ENCODE data around the gene NFU1. TPM values are rescaled to one million over a fixed set of nuclear protein-coding genes. Genes with fewer than 3 reads are reported as not detected.

The NFU1 gene
- polyA plus RNA-seq, 1 of the 3 experiments (the other 2 are of a cell fraction): 23.5 TPM

DNA sequence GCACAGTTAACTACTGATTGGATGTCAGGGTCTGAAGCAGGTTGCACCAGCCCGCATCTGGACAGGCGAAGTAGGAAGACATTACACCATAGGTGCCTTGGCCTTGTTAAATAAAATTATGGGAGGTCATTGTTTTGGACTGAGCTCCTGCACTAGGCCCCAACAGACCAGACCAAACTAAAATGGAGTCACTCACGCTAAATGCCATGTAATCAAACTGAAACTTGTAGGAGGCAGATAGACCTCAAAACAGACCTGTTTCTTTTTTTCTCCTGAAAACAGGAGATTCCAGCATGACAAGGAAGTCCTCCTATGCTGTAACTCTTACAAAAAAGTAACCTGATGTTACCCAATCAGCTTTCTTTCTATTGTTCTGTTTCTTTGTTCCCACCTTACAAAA lies 15.5 kb upstream of the NFU1 start (continued):
- TF ChIP-seq RFX5 (IDR thresholded peaks at IDR 0.05; ENCODE audit: low read length) (no peak), PBX3 (IDR thresholded peaks at IDR 0.05) (no peak)

GRCh38 chr2:69450735-69451416 lies 13.6 kb upstream of the NFU1 start:
- POLR2A ChIA-PET: no interaction called here

More at GRCh38 chr2:69450735-69451416, 13.6 kb upstream of the NFU1 start:
- peaks cover 0 to 10% of the 10 kb centered on the region in 2 experiments; a peak in 2 of 4 replicates for H3K4me1 ChIP-seq (ENCODE audit: control insufficient read depth in 1 of 2, insufficient read depth in 2 of 2, low read depth in 1 of 2, low read length in 1 of 2)
- H4K20me1 ChIP-seq (ENCODE audit: insufficient read depth): no peaks in the 10 kb centered on the region
- H3K79me2 ChIP-seq (ENCODE audit: insufficient read depth): no peaks in the 10 kb centered on the region
- 91% methylated on average over 6 of the region's 6 CpGs for WGBS (ENCODE audit: low lambda C conversion rate)
- H3K4me3 ChIP-seq (ENCODE audit: low read depth in 2 of 2, low read length in 1 of 2): no peak overlapping the region
- H3K9ac ChIP-seq: no peak overlapping the region
- H3F3A ChIP-seq (replicated peaks; ENCODE audit: insufficient read depth): no peaks in the 10 kb centered on the region
- TF ChIP-seq NFIC (IDR thresholded peaks at IDR 0.05; ENCODE audit: borderline replicate concordance) (no peak), POLR2AphosphoS5 (IDR thresholded peaks at IDR 0.05; ENCODE audit: low read depth, low read length) (no peak), MEF2A (IDR thresholded peaks at IDR 0.05; ENCODE audit: borderline replicate concordance, low read depth) (no peak), PBX3 (IDR thresholded peaks at IDR 0.05) (no peak), TCF12 (IDR thresholded peaks at IDR 0.05) (no peak), YY1 (IDR thresholded peaks at IDR 0.05; ENCODE audit: low read depth) (no peak), RFX5 (IDR thresholded peaks at IDR 0.05; ENCODE audit: low read length) (no peak), USF2 (IDR thresholded peaks at IDR 0.05; ENCODE audit: borderline replicate concordance, low read depth, low read length) (no peak), MAX (IDR thresholded peaks at IDR 0.05; ENCODE audit: low read depth) (no peak), SMC3 (IDR thresholded peaks at IDR 0.05; ENCODE audit: low read depth, low read length) (no peak), CHD2 (IDR thresholded peaks at IDR 0.05; ENCODE audit: low read length, partially characterized antibody) (no peak)
- H3K9me2 ChIP-seq: no peaks in the 10 kb centered on the region
- H3K9me3 ChIP-seq: no peaks in the 10 kb centered on the region
- H3K4me2 ChIP-seq: no peak overlapping the region
- H3K27me3 ChIP-seq (ENCODE audit: insufficient read depth): no peaks in the 10 kb centered on the region
- H3K36me3 ChIP-seq (replicated peaks in 1 of 2; ENCODE audit: control insufficient read depth in 1 of 2, insufficient read depth in 2 of 2, low read length in 1 of 2): no peaks in the 10 kb centered on the region
- H3K27ac ChIP-seq (ENCODE audit: low read depth in 2 of 2, low read length in 1 of 2): no peak overlapping the region
- no peak overlapping the region for H2AFZ ChIP-seq (ENCODE audit: low read depth)
- DNase-seq: no peak
- CTCF ChIA-PET: interaction anchor here (0.9 to 1.0 kb wide), 3 partner anchors 13 to 274 kb away, joined by 3 to 4 read pairs (median 3); partner anchors contain the start of gene NFU1

Measured in SK-N-SH (cell line).